PC-3 (cell line): ENCODE results near the gene ZNF792. TPM values are rescaled to one million over a fixed set of nuclear protein-coding genes. Genes with fewer than 3 reads are reported as not detected.

Experiments
- ATAC-seq: fragments of 200-7000 bp; cut with Tn5 transposase; 2 replicates; pipeline ENCODE4 v1.9.1; 2020; ENCODE audit warnings: mild to moderate bottlenecking, moderate library complexity
- BruUV-seq: library from RNA; stranded (reverse); fragments of 400-500 nt; replicated peaks from 2 replicates; lab custom pipeline; 2021; lab: Mats Ljungman, UMichigan
- CTCF ChIA-PET: fragments of 300-600 bp; sonication (Branson Sonifier 250); formaldehyde crosslinking; loops from one replicate; lab custom pipeline; 2022; ENCODE audit warnings: antibody characterized with exemption; lab: Charles Lee
- POLR2A ChIA-PET: fragments of 300-600 bp; sonication (Branson Sonifier 250); formaldehyde crosslinking; loops from one replicate; lab custom pipeline; 2022; ENCODE audit warnings: antibody characterized with exemption; ENCODE audit not compliant: unreplicated experiment; lab: Charles Lee
- DNase-seq: peaks from one replicate; pipeline ENCODE4 v3.0.0-alpha.2; 2015
- H2AFZ ChIP-seq: fragments of 300-600 bp; sonication (generic); 2 replicates; pipeline ENCODE4 v1.6.0; 2016; ENCODE audit warnings: antibody characterized with exemption, low read length
- H3F3A ChIP-seq: fragments of 300-600 bp; sonication (generic); one replicate; pipeline ENCODE4 v1.6.0; 2017; ENCODE audit warnings: antibody characterized with exemption, low read length, control low read depth, mild to moderate bottlenecking; ENCODE audit not compliant: unreplicated experiment
- H3K27ac ChIP-seq: fragments of 300-600 bp; sonication (generic); 2 replicates; pipeline ENCODE4 v1.5.1; 2016; ENCODE audit warnings: mild to moderate bottlenecking, low read length
- H3K27me3 ChIP-seq: fragments of 300-600 bp; sonication (generic); 2 replicates; pipeline ENCODE4 v1.6.1; 2016; ENCODE audit warnings: low read length, mixed read lengths
- H3K36me3 ChIP-seq: fragments of 300-600 bp; sonication (generic); 2 replicates; pipeline ENCODE4 v1.6.1; 2016; ENCODE audit warnings: low read depth, mixed run types, low read length, mixed read lengths
- H3K4me1 ChIP-seq: fragments of 300-600 bp; sonication (generic); 2 replicates; pipeline ENCODE4 v1.5.1; 2016; ENCODE audit warnings: low read length; ENCODE audit not compliant: insufficient read depth
- H3K4me2 ChIP-seq: fragments of 300-600 bp; sonication (generic); 2 replicates; pipeline ENCODE4 v1.6.0; 2016; ENCODE audit warnings: low read length
- H3K4me3 ChIP-seq: fragments of 300-600 bp; sonication (generic); 2 replicates; pipeline ENCODE4 v1.5.1; 2016; ENCODE audit warnings: mild to moderate bottlenecking, low read length, mixed read lengths
- H3K79me2 ChIP-seq: fragments of 300-600 bp; sonication (generic); 2 replicates; pipeline ENCODE4 v1.6.1; 2017; ENCODE audit warnings: low read length, mixed read lengths
- H3K9ac ChIP-seq: fragments of 300-600 bp; sonication (generic); 2 replicates; pipeline ENCODE4 v1.6.0; 2016; ENCODE audit warnings: mild to moderate bottlenecking, low read length
- H3K9me2 ChIP-seq: fragments of 300-600 bp; sonication (generic); replicated peaks from 2 replicates; pipeline ENCODE4 v1.6.1; 2016; ENCODE audit warnings: mixed run types, low read length, mixed read lengths
- H3K9me3 ChIP-seq: fragments of 300-600 bp; sonication (generic); 2 replicates; pipeline ENCODE4 v1.6.1; 2016; ENCODE audit warnings: low read length, mixed read lengths
- H4K20me1 ChIP-seq: fragments of 300-600 bp; sonication (generic); 2 replicates; pipeline ENCODE4 v1.6.1; 2016; ENCODE audit warnings: low read length, mixed read lengths
- EZH2 ChIP-seq: fragments of 300-600 bp; sonication (generic); IDR thresholded peaks from one replicate; pipeline ENCODE4 v1.6.1; 2017; ENCODE audit warnings: antibody characterized with exemption, mild to moderate bottlenecking, low read length; ENCODE audit not compliant: unreplicated experiment
- EZH2phosphoT487 ChIP-seq: fragments of 300-600 bp; sonication (generic); IDR thresholded peaks from 2 replicates; pipeline ENCODE4 v1.6.1; 2018; ENCODE audit warnings: mild to moderate bottlenecking, antibody characterized with exemption, low read length, borderline replicate concordance
- intact Hi-C: fragments of 100-400 bp; cut with micrococcal nuclease; formaldehyde crosslinking; loops from 2 replicates; pipeline ENCODE4 v1.9.0; 2023
- total RNA-seq: library from RNA; depleted of rRNA; stranded (reverse); fragments of >200 nt; gene quantifications from 2 replicates; pipeline ENCODE4 v1.2.3, GENCODE V29; 2014
- TF ChIP-seq, protein P1 (sequence below): fragments of 300-600 bp; sonication (generic); conservative IDR thresholded peaks from 2 replicates; pipeline ENCODE4 v1.5.1; 2017; ENCODE audit warnings: antibody characterized with exemption, low read depth, mild to moderate bottlenecking, low read length

The ZNF792 gene
- total RNA-seq, 1 experiment from 2014 or later, result 6.3 TPM

DNA sequence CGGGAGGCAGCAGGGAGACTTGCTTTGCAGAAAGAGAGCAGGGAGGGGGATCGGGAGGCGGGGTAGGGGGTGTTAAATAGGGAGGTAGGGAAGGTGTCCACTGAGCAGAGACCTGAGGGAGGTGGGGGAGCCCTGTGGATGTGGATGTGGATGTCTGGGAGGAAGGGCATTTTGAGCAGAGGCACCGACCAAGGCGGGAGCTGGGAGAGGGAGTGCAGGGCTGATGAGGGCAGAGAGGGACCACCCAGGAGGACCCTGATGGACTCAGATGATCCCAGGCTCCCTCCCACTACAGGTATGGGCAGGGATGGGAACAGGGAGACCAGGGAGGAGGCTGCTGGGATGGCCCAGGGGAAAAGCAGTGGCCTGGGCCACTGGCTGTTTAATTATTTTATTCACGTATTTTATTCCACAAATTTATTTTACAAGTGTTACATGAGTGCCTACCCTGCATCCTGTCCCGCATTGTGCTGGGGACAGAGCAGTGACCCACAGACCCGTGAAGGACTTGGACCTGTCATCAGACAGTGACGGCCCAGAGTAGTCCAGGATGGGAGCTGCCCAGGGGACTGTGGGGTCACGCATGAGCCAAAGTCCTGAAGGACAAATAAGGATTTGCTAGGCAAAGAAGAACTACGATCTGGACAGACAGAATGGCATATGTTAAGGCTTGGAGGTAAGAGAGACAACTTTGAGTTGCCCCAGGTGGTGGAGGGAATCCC lies 41.4 kb upstream of the ZNF792 start:
- Histone ChIP-seq H4K20me1 (peaks cover 8% of the 10 kb centered on the region; the same call in 1 of the 2 replicates), H3K27me3 (no peaks in the 10 kb centered on the region), H3K27ac (peak overlapping the region; percentile 77), H3K4me1 (peaks cover 21% of the 10 kb centered on the region), H2AFZ (no peak overlapping the region), H3K9me3 (no peaks in the 10 kb centered on the region), H3K9me2 (no peaks in the 10 kb centered on the region), H3K79me2 (peaks cover 41% of the 10 kb centered on the region), H3K4me2 (peak overlapping the region; percentile 75), H3K9ac (peak overlapping the region; percentile 25; the same call in 1 of the 2 replicates), H3K4me3 (peak overlapping the region; percentile 30; the same call in 1 of the 2 replicates), H3K36me3 (no peaks in the 10 kb centered on the region), H3F3A (no peaks in the 10 kb centered on the region)
- ChIA-PET CTCF (no interaction called here), POLR2A (no interaction called here)
- no peak for DNase-seq
- no peak for ATAC-seq
- TF ChIP-seq, protein P1, sequence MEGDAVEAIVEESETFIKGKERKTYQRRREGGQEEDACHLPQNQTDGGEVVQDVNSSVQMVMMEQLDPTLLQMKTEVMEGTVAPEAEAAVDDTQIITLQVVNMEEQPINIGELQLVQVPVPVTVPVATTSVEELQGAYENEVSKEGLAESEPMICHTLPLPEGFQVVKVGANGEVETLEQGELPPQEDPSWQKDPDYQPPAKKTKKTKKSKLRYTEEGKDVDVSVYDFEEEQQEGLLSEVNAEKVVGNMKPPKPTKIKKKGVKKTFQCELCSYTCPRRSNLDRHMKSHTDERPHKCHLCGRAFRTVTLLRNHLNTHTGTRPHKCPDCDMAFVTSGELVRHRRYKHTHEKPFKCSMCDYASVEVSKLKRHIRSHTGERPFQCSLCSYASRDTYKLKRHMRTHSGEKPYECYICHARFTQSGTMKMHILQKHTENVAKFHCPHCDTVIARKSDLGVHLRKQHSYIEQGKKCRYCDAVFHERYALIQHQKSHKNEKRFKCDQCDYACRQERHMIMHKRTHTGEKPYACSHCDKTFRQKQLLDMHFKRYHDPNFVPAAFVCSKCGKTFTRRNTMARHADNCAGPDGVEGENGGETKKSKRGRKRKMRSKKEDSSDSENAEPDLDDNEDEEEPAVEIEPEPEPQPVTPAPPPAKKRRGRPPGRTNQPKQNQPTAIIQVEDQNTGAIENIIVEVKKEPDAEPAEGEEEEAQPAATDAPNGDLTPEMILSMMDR, result no peak
- no peak for TF ChIP-seq EZH2
- TF ChIP-seq EZH2phosphoT487, result no peak
- intact Hi-C loops, result no loop called here
- BruUV-seq, result no TSS peak

DNA sequence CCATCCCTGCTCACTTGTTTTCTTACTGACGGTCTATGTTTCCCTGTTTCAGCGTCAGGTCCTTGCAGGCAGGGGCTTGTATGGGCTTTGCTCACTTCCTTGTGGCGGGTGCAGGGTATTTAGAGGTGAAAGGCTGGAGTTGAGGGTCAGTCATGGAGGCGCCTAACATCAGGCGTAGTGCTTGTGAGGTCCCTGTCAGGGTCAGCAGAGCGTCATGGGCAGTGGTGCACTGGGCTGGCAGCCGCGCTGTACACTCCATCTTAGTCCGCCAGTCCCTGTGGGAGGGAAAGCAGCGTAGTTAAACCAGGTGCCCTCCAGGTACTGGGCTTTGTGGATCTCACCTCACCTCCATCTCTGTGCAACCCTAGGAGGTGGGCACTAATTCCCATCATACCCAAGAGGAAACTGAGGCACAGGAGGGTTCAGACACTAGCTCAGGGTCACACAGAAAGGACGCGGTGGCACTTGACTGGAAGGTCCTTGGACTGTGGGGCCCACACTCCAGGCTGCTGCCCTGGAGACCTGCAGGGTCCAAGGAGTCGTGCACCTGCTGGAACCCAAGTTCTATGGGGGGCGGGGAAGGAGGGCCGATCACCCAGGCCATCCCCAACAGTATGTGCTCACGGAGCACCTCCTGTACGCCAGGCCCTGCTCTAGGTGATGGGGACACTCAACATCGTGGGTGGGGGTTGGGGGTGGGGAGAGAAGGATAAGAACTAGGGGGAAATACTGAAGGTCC lies 40.7 kb upstream of the ZNF792 start:
- ATAC-seq (no peak), DNase-seq (no peak)
- Histone ChIP-seq H3K4me2 (no peak overlapping the region), H3K4me1 (peaks cover 23% of the 10 kb centered on the region), H3K27me3 (no peaks in the 10 kb centered on the region), H3K9me2 (no peaks in the 10 kb centered on the region), H4K20me1 (peaks cover 8% of the 10 kb centered on the region; the same call in 1 of the 2 replicates), H2AFZ (no peak overlapping the region), H3K9ac (no peak overlapping the region), H3K27ac (no peak overlapping the region), H3K79me2 (peaks cover 44% of the 10 kb centered on the region), H3K36me3 (no peaks in the 10 kb centered on the region), H3K9me3 (no peaks in the 10 kb centered on the region), H3F3A (no peaks in the 10 kb centered on the region), H3K4me3 (no peak overlapping the region)
- BruUV-seq, result no TSS peak
- TF ChIP-seq, protein P1, result no peak
- TF ChIP-seq EZH2, result no peak
- TF ChIP-seq EZH2phosphoT487, result no peak
- POLR2A ChIA-PET, result no interaction called here
- CTCF ChIA-PET, result no interaction called here
- intact Hi-C loops, result no loop called here
